Fibroblast of skin of abdomen (primary cell): ENCODE data around the gene SUSD3.

Experiments used
- DNase-seq: peaks from one replicate; pipeline ENCODE4 v3.0.0-alpha.2; 2013

SUSD3 gene

DNA sequence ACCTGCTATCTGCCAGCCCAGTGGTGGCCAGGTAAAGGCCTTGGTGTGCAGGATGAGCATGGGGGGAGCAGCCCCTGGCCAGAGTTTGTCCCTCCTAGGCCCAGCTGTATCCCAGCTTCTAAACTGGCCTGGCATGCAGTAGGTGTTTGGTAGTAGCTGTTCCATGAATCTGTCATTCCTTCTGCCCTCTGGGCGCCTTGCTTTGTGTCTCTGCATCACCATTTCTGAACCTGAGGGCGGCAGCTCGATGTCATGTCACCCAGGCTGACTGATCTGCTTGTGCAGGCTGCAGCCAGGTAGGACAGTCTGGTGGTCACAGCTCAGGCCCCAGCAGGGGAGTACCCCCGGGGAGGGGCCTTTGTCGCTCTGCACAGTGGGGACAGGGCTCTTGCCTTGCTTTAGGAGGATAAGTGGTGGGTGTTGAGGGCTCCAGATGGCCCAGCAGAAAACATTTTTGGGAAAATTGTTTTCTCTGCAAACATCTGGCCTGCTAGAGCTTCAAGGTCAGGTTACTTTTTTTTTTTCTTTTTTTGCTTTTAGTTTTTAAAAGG lies 4.6 kb upstream of the SUSD3 start:
- DNase-seq: no peak

DNA sequence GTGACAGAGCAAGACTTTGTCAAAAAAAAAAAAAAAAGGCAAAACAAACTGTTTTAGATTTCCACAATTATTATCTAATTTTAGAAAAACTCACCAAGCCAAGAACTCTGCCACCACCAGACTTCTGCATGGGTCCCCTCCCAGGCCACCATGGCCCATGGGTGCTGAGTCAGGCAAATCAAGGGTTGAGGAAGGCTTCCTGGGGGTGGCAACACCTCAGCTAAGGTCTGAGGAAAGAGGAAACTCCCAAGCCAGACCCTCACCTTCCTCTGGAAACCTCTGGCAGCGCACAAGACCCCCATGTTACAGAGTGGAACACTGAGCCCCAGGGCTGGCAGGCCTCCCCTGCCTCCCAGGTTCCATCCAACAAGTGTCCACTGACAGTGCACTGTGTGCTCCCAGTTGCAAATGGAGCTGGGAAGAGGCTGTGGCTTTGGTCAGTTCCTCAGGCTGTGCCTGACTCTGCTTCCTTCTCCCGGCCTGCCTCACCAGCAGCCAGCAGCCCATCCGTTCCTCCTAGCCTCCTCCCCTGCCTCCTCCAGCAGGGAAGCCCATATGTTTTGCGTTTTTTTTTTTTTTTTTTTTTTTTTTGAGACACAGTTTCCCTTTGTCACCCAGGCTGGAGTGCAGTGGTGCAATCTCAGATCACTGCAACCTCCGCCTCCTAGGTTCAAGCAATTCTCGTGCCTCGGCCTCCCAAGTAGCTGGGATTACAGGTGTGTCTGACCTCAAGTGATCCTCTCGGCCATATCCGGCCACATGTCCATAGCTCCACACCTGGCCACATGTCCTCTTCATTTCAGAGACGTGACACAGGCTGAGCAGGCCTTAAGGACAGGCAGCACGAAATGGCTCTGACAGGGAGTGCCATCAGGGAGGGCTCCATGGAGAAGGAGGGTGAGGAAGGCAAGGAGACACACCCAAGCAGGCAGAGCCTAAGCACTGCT lies 3.5 kb upstream of the SUSD3 start:
- no peak for DNase-seq

DNA sequence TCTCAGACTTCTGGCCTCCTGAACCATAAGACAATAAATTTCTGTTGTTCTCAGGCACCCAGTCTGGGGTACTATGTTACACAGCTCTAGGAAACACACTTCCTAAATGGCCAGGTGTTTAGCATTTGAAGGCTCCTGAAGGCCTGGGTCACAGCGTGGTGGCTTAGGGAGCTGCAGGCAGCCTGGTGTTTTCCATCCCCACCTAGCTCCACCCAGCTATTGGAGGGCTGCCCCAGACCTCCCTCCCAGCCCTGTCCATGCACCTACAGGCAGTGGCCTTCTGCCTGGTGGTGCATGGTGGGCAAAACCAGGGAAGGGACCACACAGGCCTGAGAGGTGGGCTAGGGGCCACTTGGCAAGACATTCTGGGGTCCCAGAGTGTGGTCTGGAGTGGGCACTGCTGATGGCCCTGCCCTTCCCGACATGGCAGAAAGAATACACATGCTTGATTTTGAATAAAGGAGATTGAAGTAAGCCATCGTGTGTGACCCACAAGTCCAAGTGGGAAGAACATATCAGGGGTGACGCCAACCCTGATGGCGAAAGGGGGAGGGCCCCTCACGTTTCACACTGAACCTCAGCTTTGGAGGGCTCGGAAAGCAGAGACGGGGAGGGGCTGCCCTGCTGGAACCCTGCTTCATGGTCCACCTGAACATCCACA lies 1.3 kb upstream of the SUSD3 start:
- no peak for DNase-seq

DNA sequence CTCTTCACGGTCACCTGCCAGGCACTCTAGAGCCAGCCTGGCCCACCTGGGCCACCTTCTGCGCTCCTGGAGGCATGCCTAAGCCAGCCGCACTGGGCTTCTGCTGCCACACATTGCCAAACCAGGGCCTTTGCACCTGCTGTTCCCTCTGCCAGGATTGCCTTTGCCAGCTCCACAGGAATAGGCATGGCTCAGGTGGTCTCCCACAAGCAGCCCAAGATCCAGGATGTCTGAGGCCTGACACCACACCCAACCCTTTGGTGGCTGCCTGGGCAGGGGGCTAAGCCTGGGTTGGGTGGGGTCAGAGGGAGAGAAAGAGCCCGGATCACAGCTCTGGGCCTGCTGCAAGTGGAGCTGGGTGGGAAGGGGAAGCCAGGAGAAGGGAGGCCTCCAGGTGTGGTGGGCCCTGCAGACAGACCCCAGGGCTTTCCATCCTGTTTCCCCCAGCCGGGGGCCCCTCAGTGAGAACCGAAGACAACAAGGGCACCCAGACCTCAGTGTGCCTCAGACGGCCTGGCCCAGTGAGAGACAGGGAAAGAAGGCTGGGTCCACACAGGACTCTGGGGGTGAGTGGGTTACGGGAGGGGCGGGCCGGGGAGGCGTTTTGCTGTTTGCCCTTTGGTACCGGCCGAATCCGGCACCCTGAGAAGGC lies 672 bp upstream of the SUSD3 start:
- no peak for DNase-seq

DNA sequence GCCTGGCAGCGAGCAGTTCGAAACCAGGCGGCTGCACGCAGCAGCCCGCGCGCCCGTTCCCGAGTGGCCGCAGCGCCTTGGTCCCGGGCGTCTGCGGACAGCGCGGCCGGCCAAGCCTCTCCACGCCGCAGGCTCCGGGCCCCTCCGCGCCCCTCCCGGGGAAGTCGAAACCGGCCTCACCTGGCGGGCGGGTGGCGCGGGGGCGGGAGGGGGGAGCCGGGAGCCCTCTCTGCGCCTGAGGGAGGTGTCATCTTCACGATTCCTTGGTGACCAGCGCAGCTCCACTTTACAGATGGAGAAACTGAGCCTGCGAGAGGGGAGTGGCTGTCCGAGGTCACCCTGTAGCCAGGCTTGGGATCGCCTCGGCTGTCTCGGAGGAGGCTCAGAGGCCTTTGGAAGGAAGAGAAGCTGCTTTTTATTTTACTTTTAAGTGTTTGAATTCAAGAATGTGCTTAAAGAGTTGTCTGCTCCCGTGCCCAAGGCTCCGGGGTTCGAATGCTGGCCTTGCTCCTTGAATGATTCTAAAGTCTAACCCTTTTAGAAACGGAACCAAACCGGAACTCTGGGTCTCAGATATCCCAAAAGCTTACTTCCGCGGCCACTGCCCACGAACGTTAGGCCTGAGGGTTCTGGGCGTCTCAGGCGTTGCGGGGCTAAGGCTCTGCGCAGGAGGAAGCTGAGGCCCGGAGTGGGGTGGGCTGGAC lies 662 bp downstream of the SUSD3 start:
- no peak for DNase-seq

DNA sequence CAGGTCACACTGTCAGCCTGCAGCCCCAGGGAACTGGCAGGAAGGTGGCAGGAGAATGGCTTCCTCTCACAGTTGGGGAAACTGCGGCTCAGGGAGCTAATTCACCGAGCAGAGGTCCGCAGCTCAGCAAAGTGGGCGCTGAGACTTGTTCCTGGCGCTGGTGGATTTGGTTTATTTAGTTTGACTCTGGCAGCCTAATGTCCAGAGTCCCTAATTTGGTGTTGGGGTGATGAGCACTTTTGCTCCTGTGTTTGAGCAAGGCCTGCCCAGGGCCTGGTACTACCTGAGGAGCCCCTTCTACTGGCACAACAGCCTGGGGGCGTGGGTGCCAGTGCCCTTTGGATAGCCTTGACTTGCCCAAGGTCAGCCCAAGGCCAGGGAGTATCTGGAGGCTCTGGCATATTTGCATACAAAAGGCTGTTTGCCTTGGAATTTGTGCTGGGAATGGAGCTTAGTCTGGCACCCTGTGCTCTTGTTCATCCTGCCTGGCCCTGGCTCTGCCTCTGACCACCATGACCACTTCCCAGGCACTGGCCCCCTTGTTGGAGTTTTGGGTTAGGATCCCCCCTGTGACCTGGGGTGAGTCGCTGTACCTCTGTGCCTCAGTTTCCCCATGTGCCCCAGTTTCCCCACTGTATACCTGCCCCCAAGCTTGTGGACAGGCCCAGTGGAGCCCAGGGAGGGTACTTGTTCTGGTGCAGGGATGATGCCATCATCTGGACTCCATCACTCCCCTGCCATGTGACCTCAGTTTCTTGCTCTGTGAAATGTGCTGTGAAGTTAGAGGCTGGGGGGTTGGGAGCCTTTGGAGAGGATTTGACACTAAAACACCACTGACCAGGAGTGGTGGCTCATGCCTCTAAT lies 1.4 kb downstream of the SUSD3 start:
- DNase-seq: no peak

DNA sequence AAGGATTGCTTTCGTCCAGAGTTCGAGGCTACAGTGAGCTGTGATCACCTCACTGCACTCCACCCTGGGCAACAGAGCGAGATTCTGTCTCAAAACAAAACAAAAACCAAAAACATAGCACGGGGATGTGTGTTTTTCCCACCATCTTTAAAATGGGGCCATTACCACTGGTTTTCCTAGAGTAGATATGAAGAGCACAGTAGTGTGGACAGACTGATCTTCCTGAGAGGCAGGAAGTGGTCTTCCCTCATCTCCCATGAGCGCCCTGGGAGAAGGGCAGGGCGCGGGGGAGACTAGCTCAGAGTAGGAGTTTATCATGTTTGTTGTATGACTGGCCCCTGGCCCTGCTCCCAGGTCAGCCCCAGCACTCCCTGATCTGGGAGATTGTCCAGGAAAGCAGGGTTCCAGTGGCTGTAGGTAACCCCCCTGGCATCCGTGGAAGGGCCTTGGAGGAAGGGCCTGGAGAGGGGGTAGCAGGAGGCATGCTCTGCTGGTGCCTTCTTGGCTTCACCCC lies 2.3 kb downstream of the SUSD3 start:
- peak; percentile 60 for DNase-seq

DNA sequence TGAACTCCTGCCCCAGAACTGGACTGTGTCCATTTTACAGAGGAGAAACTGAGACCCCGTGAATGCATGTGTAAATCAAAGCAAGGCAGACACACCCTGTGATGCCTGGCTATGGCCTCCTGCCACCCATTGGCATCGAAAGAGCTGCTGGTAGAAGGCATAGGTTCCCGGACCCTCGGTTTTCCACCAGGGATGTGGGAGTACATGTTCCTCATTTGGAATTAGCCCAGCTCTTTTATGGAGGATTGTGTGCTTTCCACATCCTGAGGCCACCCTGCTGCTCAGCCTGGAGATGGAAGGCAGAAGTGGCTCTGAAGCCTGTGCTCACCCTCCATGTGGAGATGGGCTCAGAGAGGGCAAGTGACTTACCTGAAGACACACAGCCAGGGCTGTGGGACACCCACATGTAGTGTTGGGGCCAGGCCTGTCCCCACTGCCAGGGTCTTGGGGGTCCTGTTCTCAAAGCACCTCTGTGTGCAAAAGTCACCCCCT lies 2.8 kb downstream of the SUSD3 start:
- DNase-seq: no peak

DNA sequence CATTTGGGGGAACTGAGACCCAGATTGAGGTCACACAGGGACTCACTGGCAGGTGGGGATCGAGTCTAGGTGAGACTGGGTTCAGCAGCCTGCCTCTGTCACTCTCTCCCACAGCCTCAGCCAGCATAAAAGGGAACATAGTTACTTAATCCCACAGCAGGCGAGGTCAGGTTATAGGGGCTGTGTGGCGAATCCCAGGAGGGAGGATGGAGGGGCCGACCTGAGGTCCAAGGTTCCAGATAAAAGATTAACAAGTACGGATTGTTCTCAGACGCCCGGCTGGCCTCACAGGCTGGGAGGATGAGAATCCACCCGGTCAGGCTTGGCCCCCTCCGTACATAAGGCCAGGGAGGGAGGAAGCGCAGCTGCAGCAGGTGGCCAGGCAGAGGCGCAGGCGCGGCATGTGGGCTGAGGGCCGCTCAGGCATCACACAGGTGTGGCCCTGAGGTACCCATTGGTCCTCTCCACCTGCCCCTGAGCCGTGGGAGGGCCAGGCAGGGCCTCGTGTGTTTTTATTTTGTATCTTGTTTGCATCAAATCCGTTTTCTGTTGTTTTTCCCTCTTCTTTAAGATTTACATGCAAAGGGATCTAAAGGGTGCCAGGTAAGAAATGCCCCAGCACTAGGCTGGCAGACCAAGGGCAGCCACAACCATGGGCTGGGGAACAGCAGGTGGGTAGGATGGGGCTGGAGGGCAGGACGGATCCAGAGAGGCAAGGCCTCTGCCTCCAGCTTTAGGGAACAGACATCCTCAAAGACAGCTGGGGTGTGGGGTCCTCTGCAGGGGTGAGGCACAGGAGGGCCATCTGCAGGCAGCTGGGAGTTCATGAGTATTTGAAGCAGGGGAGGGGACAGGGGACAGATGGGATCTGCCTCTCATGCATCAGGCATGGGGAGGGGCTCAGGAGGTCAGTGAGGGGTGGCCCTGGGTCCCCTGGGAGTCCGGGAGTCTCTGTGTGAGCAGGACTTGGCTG lies 3.6 kb downstream of the SUSD3 start:
- DNase-seq: no peak

DNA sequence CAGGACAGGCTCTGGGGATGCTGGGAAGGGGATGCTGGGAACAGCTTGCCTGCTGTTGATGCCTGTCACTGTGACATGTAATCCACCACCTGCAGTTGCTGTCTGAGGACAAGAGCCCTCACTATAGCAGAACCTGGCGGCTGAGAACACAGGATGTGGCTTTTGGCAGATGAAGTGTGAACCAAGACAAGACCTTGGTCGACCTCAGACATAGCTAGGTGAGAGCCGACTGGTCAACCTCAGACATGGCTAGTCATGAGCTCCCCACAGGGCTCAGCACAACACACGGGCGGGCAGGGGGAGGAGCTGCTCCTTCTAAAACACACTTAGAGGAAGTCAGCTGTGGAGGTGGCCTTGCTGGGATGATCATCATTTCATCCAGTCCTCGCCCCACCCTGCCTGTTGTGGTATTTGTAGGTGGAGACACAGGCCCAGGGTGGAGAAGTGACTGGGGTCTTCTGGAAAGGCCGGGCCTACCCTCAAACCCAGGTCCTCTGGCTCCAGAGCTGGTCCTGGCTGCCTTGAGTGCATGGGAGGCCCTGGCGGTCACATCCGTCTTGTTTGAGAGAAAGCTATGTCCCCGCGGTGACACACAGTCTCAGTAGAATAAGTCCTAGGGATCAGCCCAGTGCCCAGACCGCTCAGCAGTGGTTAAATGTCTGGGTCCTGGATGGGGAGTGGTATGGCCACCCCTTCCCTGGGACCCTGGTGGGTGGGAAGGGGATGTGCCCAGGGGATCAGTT lies 6.1 kb downstream of the SUSD3 start:
- no peak for DNase-seq

DNA sequence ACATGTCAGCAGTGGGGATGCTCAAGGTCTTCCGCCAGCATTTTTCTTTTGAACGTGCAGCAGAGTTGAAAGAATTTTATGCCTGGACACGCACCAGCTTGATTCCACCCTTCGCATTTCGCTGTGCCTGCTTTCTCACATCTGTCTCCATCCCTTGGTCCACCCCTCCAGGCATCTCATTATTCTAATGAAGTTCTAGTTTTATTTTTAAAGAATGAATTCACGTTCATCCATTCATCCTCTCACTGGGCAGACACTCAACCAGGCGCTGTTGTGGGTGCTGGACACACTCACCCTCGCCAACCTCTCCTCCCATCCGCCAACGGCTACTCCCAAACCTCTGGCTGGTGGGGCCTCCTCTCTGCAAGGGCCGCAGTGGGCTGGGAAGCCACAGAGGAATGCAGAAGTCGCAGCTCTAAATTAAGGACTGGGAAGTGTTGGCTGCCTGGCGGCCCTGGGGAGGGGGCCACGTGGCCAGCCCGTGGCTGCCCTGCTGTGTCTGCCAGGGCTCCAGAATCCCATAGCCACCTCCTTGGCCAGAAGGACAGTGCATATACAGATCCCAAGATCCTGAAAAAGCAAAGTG lies 6.7 kb downstream of the SUSD3 start:
- no peak for DNase-seq

DNA sequence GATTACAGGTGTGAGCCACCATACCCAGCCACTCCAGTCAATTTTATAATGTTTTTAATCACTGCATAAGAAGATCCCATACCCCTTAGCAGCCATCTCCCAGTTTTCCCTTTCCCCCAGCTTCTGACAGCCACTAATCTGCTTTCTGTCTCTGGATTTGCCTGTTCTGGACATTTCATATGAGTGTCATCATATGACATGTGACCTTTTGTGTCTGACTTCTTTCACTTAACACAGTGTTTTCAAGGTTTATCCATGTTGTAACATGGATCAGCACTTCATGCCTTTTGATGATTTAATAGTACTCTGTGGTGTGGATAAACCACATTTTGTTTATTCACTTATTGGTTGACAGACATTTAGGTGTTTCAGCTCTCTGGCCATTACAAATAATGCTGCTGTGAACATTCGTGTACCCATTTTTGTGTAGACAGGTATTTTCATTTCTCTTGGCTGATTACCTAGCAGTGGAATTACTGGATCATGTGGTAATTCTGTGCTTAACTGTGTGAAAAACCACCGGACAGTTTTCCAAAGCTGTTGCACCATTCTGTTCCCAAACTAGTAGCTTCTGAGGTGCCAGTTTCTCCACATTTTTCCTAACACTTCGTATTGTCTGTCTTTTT lies 8.6 kb downstream of the SUSD3 start:
- DNase-seq: no peak

DNA sequence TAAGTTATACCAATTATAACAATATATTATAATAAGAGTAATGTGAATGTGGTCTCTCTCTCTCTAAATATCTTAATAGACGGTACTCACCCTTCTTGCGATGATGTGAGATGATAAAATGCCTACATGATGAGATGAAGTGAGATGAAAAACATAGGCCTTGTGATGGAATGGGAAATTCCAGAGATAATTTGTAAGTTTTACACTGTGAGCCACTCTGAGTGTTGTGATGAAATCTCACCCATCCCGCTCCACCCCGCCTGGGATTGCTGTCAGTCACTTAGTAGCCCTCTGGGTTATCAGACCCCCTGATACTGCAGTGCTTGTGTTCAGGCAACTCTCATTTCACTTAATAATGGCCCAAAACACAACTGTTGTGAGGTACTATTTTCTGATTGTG lies 10.5 kb downstream of the SUSD3 start:
- DNase-seq: no peak

DNA sequence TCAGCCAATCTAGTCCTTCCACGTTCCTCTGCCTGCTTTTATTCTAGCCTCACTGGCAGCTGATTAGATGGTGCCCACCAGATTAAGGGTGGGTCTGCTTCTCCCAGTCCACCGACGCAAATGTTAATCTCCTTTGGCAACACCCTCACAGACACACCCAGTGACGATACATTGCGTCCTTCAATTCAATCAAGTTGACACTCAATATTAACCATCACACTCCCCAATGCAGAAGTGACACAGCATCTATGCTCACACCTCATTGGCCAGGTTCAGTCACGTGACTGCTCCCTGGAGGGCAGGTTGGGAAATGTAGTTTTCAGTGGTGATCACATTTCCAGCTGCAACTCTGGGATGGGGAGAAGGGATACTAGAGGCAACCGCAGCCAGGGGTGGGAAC lies 13.0 kb downstream of the SUSD3 start:
- DNase-seq: no peak

DNA sequence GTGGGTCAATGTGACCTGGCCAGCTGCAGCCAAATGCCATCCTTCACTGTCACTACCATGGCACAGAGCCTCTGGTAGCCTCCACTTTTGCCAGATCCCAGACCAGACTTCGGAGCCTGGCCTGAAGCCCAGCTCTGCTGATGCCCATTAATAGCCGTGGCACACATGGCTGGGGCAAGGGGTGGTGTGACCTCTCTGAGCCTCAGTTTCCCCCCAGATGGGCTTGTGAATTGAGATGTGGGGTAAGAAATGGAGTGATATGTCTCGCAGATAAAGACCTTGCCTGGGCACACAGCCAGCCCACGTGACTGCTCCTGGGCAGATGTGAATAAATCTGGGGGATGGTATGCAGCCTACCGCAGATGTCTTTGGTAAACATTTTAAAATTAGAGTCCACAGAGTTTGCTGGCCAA lies 13.9 kb downstream of the SUSD3 start:
- DNase-seq: peak; percentile 44

DNA sequence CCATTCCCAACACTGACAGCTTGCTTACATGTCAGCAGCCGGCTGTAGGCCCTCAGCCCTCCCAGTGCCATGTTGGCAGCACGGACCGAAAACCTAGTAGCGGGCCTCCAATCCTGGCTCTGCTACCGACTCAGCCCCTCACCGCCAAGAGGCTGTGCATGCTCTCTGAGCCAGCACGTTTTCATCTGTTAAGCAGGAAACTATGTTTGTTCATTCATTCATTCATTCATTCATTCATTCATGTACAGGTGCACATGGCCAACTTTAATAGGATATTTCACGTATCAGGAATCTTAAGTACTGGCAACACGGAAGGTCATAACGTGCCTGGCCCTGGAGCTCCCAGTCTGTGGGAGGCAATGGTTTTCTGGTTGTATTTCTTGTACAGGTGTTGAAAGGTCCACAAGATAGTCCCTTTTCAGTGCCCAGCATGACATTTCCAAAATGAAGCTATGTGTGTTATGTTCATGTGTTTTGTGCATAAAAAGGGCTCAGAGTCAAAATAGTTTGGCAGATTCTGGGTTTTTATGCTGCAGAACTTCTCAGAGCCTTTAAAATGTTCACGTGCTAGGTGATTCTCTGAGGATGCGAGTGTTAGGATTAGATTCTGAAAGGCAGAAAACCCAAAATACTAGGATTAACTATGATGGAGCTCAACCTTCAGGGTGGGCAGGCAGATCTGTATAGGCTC lies 17.7 kb downstream of the SUSD3 start:
- DNase-seq: no peak

DNA sequence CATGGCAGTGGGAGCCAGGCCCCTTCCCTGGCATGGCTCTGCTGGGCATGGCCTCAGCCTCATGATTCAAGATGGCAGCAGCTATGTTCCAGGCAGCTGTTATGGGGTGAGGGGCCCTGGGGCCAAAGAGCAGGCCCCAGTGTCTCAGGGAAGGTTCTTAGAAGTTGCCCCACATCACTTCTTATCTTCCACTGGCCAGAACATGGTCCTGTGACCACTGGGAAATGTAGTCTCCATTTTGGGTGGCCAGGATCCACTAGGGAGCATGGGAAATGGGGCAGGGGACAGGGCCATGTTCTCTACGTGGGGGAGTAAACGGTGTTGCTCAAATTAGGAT lies 18.3 kb downstream of the SUSD3 start:
- no peak for DNase-seq

DNA sequence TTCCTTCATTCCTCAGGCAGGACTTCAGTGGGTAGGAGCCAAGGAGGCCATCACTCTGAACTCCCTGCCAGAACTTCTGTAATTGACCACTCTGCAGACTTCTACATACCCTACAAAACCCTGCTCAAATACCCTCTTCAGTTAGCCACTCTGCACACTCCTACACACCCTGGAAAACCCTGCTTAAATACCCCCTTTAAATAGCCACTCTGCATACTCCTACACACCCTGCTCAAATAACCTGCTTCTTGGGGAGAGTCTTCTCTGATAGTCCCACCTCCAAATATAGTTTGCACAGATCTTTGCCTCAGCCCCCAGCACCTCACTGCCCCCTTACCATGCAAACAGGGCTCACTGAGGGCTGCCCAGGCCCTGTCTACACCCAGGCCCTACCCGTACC lies 18.9 kb downstream of the SUSD3 start:
- DNase-seq: no peak
